ENCODE measurements around the gene TPST2. TPM values are rescaled to one million over a fixed set of nuclear protein-coding genes. Genes with fewer than 3 reads are reported as not detected.

Gene TPST2
- total and polyA plus RNA-seq, 2 experiments from 2014 or later = 35.1 to 58.3 TPM

DNA sequence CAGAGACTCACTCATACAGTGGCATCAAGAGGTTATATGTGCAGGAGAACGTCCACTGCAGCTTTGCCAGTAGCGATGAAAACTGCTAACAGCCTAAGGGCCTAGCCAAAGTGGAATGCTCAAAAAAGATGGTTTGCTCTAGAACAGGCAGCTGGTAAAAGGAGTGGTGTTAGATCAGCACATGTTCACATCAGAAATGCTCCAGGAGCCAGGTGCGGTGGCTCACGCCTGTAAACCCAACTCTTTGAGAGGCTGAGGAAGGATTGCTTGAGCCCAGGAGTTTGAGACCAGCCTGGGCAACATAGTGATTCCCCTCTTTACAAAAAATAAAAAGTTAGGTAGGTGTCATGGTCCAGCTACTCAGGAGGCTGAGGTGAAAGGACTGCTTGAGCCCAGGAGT, 67.3 kb downstream of the TPST2 start:
- no peaks in the 10 kb centered on the region for H4K20me1 ChIP-seq (ENCODE audit: insufficient read depth)
- no peaks in the 10 kb centered on the region for H3K79me2 ChIP-seq (ENCODE audit: insufficient read depth)
- no peak for TF ChIP-seq EZH2phosphoT487 (IDR thresholded peaks at IDR 0.05; ENCODE audit: insufficient read depth, low read depth)
- TF ChIP-seq EZH2 (IDR thresholded peaks at IDR 0.05; ENCODE audit: insufficient read depth, poor library complexity, severe bottlenecking) = no peak
- no peak overlapping the region for H3K27ac ChIP-seq
- 0 out of 2 replicates have a peak, but pooled peaks cover 6% of the 10 kb centered on the region for H3F3A ChIP-seq (ENCODE audit: insufficient read depth)
- H3K9me3 ChIP-seq (ENCODE audit: low read depth) = no peaks in the 10 kb centered on the region
- no peaks in the 10 kb centered on the region for H3K27me3 ChIP-seq (replicated peaks; ENCODE audit: insufficient read depth)
- H3K4me1 ChIP-seq (ENCODE audit: insufficient read depth) = no peaks in the 10 kb centered on the region
- no peaks in the 10 kb centered on the region for H3K9me2 ChIP-seq (ENCODE audit: insufficient read depth)
- no peak overlapping the region for H3K4me3 ChIP-seq
- WGBS, 2 experiments (ENCODE audit: low coverage in 1 of 2, low lambda C conversion rate in 2 of 2, missing lambda C conversion rate in 2 of 2) = 88 to 91% methylated on average over 4 of the region's 4 CpGs
- no peak overlapping the region for H2AFZ ChIP-seq
- in situ Hi-C loops (cut with MboI) = no loop called here
- no peak overlapping the region for H3K9ac ChIP-seq
- H3K4me2 ChIP-seq (ENCODE audit: unreplicated experiment) = no peak overlapping the region
- no peaks in the 10 kb centered on the region for H3K36me3 ChIP-seq (ENCODE audit: low read depth)
- no peak for DNase-seq

DNA sequence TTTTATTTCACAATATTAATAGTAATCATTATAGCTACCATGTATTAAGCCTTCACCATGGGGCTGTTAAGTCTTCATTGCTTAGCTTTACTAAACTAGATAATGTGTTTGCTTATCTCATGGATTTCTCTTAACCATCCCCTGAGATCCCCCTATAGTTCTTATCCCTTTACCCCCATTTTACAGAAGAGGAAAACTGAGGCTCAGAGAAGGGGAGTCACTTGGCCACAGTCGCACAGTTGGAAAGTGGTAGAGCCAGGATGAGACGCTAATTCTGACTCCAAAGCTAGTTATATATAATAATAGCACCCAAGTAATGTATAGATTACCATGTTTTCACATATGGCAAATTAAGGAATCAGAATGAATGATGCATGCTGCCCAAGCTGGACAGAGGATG, 67.9 kb downstream of the TPST2 start:
- no peak for DNase-seq
- 94 to 95% methylated on average over 2 of the region's 2 CpGs for WGBS, 2 experiments (ENCODE audit: low coverage in 1 of 2, low lambda C conversion rate in 2 of 2, missing lambda C conversion rate in 2 of 2)
- Histone ChIP-seq H3K9ac (no peak overlapping the region), H4K20me1 (ENCODE audit: insufficient read depth) (no peaks in the 10 kb centered on the region), H3K36me3 (ENCODE audit: low read depth) (no peaks in the 10 kb centered on the region), H3K9me2 (ENCODE audit: insufficient read depth) (no peaks in the 10 kb centered on the region), H3K27me3 (replicated peaks; ENCODE audit: insufficient read depth) (no peaks in the 10 kb centered on the region), H3K4me2 (ENCODE audit: unreplicated experiment) (no peak overlapping the region), H3F3A (ENCODE audit: insufficient read depth) (0 out of 2 replicates have a peak, but pooled peaks cover 6% of the 10 kb centered on the region), H3K9me3 (ENCODE audit: low read depth) (no peaks in the 10 kb centered on the region), H3K4me1 (ENCODE audit: insufficient read depth) (no peaks in the 10 kb centered on the region), H3K4me3 (no peak overlapping the region), H3K79me2 (ENCODE audit: insufficient read depth) (no peaks in the 10 kb centered on the region), H3K27ac (no peak overlapping the region), H2AFZ (no peak overlapping the region)
- in situ Hi-C loops (cut with MboI) = no loop called here
- TF ChIP-seq EZH2 (IDR thresholded peaks at IDR 0.05; ENCODE audit: insufficient read depth, poor library complexity, severe bottlenecking) (no peak), EZH2phosphoT487 (IDR thresholded peaks at IDR 0.05; ENCODE audit: insufficient read depth, low read depth) (no peak)

DNA sequence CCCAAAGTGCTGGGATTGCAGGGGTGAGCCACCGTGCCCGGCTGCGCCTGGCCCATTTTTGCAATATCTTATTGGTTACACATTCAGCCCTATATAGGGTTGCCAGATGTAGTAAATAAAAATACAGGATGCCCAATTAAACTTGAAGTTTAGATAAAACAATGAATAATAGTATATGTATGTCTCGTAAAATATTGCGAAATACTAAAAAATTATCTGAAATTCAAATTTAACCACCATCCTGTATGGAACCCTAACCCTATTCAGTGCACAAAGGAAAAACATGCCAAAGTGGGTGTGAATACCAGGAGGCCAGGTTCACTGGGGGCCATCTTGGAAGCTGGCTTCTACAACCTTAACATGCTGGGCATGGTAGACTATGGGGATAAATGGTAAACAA, 72.5 kb downstream of the TPST2 start:
- H3K79me2 ChIP-seq (ENCODE audit: insufficient read depth) = peaks cover 17% of the 10 kb centered on the region; the same call in 1 of the 2 replicates
- 98 to 100% methylated on average over 5 of the region's 5 CpGs for WGBS, 2 experiments (ENCODE audit: low coverage in 1 of 2, low lambda C conversion rate in 2 of 2, missing lambda C conversion rate in 2 of 2)
- TF ChIP-seq EZH2 (IDR thresholded peaks at IDR 0.05; ENCODE audit: insufficient read depth, poor library complexity, severe bottlenecking) (no peak), EZH2phosphoT487 (IDR thresholded peaks at IDR 0.05; ENCODE audit: insufficient read depth, low read depth) (no peak)
- in situ Hi-C loops (cut with MboI) = loop anchor here (10.0 kb wide), 1 partner anchor 117 kb away; no protein-coding TSS in a partner anchor
- no peaks in the 10 kb centered on the region for H3K9me3 ChIP-seq (ENCODE audit: low read depth)
- no peak for DNase-seq
- H3K4me3 ChIP-seq = no peak overlapping the region
- H3K4me2 ChIP-seq (ENCODE audit: unreplicated experiment) = no peak overlapping the region
- no peak overlapping the region for H2AFZ ChIP-seq
- H3K9ac ChIP-seq = no peak overlapping the region
- H4K20me1 ChIP-seq (ENCODE audit: insufficient read depth) = no peaks in the 10 kb centered on the region
- H3K36me3 ChIP-seq (ENCODE audit: low read depth) = no peaks in the 10 kb centered on the region
- H3F3A ChIP-seq (ENCODE audit: insufficient read depth) = 0 out of 2 replicates have a peak, but pooled peaks cover 6% of the 10 kb centered on the region
- no peak overlapping the region for H3K27ac ChIP-seq
- no peaks in the 10 kb centered on the region for H3K9me2 ChIP-seq (ENCODE audit: insufficient read depth)
- peaks cover 7% of the 10 kb centered on the region; the same call in 1 of the 2 replicates for H3K4me1 ChIP-seq (ENCODE audit: insufficient read depth)
- H3K27me3 ChIP-seq (replicated peaks; ENCODE audit: insufficient read depth) = no peaks in the 10 kb centered on the region

DNA sequence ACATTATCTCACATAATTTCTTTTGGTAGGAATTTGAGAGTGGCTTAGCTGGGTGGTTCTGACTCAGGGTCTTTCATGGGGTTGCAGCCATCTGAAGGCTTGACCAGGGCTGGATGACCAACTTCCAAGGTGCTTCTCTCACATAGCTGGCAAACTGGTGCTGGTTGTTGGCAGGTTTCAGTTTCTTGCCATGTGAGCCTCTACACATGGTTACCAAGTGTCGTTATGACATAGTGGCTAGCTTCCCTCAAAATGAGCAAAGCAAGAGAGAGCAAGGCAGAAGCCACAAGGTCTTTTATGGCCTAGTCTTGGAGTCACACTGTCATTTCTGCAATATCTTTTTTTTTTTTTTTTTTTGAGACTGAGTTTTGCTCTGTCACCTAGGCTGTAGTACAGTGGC, 73.4 kb downstream of the TPST2 start:
- 94 to 100% methylated on average over 1 of the region's 1 CpG for WGBS, 2 experiments (ENCODE audit: low coverage in 1 of 2, low lambda C conversion rate in 2 of 2, missing lambda C conversion rate in 2 of 2)
- Histone ChIP-seq H3K4me1 (ENCODE audit: insufficient read depth) (peaks cover 8% of the 10 kb centered on the region), H3K36me3 (ENCODE audit: low read depth) (no peaks in the 10 kb centered on the region), H3K4me2 (ENCODE audit: unreplicated experiment) (no peak overlapping the region), H3F3A (ENCODE audit: insufficient read depth) (0 out of 2 replicates have a peak, but pooled peaks cover 6% of the 10 kb centered on the region), H3K9me3 (ENCODE audit: low read depth) (no peaks in the 10 kb centered on the region), H3K27ac (no peak overlapping the region), H3K79me2 (ENCODE audit: insufficient read depth) (peaks cover 27% of the 10 kb centered on the region), H2AFZ (no peak overlapping the region), H3K9me2 (ENCODE audit: insufficient read depth) (no peaks in the 10 kb centered on the region), H3K9ac (no peak overlapping the region), H3K4me3 (no peak overlapping the region), H3K27me3 (replicated peaks; ENCODE audit: insufficient read depth) (no peaks in the 10 kb centered on the region), H4K20me1 (ENCODE audit: insufficient read depth) (no peaks in the 10 kb centered on the region)
- no peak for DNase-seq
- in situ Hi-C loops (cut with MboI) = loop anchor here (10.0 kb wide), 1 partner anchor 118 kb away; no protein-coding TSS in a partner anchor
- no peak for TF ChIP-seq EZH2 (IDR thresholded peaks at IDR 0.05; ENCODE audit: insufficient read depth, poor library complexity, severe bottlenecking)

Data from GM23248 (cell line).